GM19438 (cell line): ENCODE data around the gene GK2.

Source experiments
- ATAC-seq: cut with Tn5 transposase; IDR thresholded peaks from one replicate; pipeline ENCODE4 v1.9.1; 2021; ENCODE audit warnings: low read depth; ENCODE audit not compliant: unreplicated experiment

GK2 gene

GRCh38 chr4:79390890-79391289 is 17.1 kb downstream of the GK2 start:
- ATAC-seq: no peak

- ATAC-seq: no peak
Observed at GRCh38 chr4:79385641-79386040, 22.4 kb downstream of the GK2 start.

GRCh38 chr4:79381161-79381560 is 26.9 kb downstream of the GK2 start:
- ATAC-seq: no peak

GRCh38 chr4:79370026-79370425 is 38.0 kb downstream of the GK2 start:
- ATAC-seq: no peak

- no peak for ATAC-seq
Observed at GRCh38 chr4:79367096-79367495, 40.9 kb downstream of the GK2 start.

- ATAC-seq: no peak
Observed at GRCh38 chr4:79366422-79366821, 41.6 kb downstream of the GK2 start.

GRCh38 chr4:79364061-79364460 is 44.0 kb downstream of the GK2 start:
- ATAC-seq: no peak

- ATAC-seq: no peak
Observed at GRCh38 chr4:79362626-79363025, 45.4 kb downstream of the GK2 start.

- ATAC-seq: no peak
Observed at GRCh38 chr4:79360006-79360405, 48.0 kb downstream of the GK2 start.

GRCh38 chr4:79358438-79358837 is 49.6 kb downstream of the GK2 start:
- ATAC-seq: no peak

- ATAC-seq: no peak
Observed at GRCh38 chr4:79357365-79357764, 50.7 kb downstream of the GK2 start.
